NCI-H526 treated with DMSO at 0.1 percent for 48 hours (cell line): ENCODE measurements around the gene CALN1.
"Not testable (repeated sequence)": the region's sequence is repeated elsewhere in the genome, so short reads cannot be mapped to it uniquely, and the experiment has no call there.

Source experiments
- DNase-seq: peaks from one replicate; lab custom pipeline; 2025; lab: John Stamatoyannopoulos, UW

Gene CALN1

DNA sequence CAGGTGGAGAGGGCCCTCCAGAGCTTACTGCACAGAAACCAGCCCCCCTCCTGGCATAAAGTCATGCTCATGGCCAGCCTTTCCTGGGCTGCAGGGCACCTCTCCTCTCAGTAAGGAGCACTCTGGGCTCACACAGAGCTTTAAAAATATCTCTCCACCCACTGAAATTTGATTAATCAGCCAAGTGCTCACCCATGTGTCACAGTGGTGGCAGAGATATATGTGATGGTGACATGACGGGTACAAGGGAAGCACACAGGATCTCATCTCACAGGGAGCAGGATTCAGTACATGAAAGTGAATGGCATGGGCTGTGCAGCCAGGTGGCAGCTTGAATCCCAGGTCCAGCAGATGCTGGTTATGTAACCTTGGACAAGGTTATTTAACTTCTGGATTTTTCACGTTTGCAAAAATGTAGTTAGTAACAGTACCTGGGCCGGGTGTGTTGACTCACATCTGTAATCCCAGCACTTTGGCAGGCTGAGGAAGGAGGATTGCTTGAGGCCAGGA lies 144.8 kb downstream of the CALN1 start:
- no peak for DNase-seq

DNA sequence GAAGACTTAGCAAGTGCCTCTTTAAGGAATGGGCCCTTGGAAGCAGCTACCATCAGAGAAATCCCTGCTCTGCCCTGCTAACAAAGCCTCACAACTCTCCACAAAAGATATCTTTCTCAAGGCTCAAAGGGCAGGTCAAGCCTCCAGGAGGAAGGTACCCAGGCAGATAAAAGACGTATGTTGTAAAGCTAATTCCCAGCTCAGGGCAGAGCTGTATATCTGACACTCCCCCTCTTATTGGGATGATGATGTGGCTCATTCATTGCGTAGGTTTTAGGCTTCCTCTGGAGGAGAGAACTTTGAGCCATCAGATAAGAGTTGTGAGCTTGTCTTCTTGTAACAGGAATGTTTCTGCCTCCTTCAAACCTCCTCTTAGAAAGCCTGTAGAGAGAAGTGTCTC lies 145.4 kb downstream of the CALN1 start:
- no peak for DNase-seq

DNA sequence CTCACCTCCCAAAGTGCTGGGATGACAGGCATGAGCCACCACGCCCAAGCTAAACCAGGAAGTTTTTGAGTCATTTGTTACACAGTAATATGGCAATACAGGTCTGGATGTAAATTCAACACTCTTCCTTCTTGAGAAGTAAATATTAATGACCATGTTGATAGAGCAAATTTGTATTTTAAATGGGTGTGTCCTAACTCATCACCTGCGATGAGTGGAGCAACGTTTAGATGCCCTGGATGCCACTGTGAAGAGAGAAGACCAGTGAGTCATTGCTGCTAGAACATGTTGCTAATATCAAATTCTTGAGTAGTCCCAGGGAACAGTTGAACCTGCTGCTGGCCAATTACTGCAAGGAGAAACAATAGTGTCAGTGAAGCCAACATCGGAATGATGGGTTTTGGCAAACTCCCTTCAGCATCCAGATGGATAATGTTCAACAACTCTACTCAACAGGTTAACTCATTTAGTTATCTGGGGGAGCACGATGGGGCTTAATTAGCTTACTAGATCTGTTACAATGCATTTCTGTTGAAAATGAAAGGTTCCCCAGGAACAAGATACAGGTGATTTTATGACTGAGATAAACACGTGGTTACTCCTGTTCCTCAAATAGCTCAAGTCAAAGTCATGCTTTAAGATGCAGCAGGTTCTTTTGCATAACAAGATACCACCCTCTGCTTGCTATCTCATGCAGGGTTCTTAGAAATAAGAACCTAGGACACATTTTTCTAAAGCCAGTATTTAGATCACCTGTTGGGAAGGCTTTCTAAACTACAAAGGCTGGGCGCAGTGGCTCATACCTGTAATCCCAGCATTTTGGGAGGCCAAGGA lies 146.8 kb downstream of the CALN1 start:
- no peak for DNase-seq

DNA sequence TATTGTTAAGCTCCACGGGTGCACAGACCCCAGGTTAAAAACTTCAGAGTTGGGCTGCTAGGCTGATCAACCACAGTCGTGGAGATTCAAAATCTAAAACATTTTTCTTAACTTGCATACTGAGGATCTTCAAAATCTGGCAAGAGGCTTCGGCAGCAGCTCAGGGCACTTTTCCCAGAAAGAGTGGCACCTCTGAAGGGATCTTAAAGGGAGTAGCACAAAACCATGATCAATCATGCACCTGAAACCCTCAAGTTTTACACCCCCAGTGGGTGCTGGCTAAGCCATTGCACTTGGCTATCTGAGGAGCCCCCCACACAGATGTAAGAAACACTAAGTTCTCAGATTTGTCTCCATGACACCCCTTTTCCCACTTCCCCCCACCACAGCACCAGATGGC lies 151.7 kb downstream of the CALN1 start:
- no peak for DNase-seq

DNA sequence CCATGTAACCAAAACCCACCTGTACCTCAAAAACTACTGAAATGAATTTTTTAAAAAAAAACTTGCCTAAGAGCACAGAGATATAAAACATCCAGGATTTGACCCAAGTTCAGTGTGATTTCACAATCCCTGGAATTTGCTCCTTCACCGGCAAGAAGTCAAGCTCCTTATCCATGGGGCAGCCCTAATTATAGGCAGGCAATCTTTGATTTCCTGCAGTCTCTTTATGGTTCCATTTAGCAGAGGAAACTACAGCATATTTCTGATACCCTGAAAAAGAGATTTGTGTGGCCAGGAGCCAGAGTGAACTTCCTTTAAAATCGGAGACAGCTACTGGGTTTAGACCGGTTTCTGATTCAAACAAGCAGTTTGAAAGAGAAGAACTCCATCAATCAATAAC lies 154.1 kb downstream of the CALN1 start:
- DNase-seq: no peak

DNA sequence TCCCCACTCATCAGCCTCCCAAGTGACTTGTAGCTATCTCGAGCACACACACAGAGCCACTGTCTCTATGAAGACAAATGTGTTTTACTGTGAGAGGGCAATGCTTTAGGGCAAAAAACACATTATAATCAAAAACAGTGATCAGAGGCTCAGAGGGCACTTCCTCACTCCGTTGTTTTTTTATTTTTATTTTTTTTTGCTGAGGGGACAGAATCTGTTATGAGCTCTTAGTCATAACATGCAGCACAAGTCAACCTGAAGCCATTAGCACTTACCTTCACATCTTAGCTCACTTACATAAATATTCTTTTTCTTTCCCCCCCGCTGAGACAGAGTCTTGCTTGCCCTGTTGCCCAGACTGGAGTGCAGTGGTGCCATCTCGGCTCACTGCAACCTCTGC lies 157.7 kb downstream of the CALN1 start:
- no peak for DNase-seq

DNA sequence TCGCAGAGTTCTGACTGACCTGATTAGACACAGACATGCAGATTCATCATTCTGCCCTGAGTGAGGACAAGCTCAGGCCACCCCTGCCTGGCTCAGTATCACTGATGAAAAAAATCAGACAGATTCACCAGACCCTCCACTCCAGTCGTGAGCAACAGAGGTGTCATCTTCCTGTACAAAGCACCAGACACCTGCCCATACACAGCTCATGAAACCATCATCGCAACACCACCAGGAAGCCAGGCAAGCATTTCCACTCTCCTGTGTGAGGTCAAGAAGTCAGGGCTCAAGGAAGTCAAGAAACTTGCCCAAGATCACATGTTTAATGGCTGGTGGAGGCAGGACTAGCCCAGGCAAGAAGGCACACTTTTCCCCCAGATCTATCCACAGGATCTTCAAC lies 163.0 kb downstream of the CALN1 start:
- no peak for DNase-seq

DNA sequence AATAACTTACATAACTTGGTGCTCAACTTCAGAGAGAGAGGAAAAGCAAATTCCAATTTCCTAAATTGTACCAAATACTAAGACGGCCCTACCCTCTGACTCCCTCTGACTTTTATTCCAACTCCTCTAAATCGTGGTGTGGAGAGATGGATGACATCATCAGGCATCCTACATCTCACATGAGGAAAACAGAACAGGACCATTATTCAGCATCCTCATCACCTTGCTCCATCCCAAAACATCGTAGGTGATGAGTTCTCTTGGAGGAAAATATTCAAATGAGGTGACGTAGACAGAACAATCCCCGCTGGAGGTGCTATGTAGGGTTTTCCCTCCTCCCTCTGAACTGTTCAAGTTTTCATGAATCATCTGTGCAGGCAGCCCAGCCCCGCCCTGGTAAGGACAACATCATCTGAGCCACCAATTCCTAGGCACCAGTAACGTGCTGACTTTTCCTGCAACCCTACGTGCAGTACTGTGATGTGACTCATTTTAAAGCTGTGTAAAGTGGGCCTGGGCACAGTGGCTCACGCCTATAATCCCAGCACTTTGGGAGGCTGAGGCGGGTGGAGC lies 167.2 kb downstream of the CALN1 start:
- no peak for DNase-seq

DNA sequence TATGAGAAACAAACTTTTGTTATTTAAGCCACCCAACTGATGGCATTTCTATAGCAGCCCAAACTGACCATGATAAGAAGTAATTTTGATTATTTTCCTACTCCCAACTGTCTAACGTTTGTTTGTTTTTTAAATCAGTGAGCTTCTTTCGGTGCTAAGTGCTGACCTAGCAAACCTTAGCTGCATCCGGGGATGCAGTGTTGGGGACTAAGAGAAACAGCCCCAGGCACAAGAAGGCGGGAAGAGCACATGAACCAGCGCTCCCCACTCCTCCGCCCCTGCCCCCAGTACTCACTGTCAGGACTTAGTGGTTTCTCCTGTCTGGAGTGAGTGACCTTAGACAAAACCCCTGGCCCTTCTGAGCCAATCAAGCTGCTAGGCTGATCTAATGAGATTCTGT lies 168.8 kb downstream of the CALN1 start:
- no peak for DNase-seq

DNA sequence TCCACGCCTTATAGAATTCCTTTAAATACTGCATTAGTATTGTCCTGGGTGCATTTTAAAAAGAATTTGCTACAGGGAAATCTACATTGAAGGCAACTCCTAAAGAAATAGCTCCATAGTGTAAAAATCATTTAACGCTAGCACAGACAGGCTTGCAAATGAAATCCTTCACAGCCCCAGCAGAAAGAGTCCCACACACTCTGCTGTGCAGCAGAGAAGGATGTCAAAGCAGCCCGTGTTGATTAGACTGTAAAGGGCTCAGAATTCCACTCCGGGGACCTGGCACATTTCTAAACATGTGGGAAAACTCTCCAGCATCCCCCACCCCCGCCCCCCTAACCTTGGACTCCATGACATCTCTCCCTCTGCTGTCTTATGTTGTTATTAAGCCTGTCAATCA lies 176.8 kb downstream of the CALN1 start:
- DNase-seq: no peak

DNA sequence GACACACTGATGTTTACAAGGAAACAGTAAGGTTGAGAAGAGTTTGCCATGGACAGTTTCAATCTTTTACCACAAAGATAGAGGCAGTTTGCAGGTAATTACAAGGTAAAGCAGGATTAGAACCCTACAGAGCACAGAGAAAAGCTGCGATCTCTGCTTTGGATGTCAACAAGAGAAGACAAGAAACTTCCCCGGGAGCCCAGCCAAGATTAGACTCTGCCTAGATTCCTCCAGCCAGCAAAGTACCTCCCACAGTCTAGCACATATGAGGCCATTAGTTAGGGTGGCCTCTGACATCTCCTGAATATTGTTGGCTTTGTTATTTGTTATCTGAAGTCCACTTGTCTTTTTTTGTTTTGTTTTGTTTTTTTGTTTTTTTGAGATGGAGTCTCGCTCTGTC lies 178.1 kb downstream of the CALN1 start:
- no peak for DNase-seq

DNA sequence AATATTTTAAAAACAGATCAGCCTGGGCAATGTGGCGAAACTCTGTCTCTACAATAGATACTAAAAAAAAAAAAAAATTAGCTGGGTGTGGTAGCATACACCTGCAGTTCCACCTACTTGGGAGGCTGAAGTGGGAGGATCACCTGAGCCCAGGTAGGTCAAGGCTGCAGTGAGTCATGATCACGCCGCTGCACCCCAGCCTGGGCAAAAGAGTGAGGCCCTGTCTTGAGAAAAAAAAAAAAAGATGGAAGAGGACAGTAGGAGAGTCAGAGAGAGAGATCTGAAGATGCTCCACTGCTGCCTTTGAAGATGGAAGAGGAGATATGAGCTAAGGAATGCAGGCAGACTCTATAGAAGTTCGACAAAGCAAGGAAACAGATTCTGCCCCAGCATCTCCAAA lies 181.9 kb downstream of the CALN1 start:
- DNase-seq: no peak

DNA sequence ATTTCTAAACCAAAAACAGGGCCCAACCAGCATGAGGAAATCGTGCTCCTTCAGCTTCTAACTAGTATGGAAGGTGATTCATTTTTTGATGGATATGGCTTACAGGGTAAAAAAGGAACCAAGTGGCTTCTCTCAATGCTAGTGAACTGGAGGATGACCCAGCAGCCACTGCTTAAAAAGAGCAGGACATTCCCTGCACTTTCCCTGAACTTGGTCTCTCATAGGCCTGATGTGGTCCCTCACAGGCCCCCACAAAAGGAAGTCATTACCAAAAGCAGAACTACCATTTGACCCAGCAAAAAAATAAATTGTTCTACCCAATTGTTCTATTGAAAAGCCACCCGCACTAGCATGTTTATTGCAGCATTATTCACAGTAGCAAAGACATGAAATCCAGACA lies 188.8 kb downstream of the CALN1 start:
- DNase-seq: no peak

DNA sequence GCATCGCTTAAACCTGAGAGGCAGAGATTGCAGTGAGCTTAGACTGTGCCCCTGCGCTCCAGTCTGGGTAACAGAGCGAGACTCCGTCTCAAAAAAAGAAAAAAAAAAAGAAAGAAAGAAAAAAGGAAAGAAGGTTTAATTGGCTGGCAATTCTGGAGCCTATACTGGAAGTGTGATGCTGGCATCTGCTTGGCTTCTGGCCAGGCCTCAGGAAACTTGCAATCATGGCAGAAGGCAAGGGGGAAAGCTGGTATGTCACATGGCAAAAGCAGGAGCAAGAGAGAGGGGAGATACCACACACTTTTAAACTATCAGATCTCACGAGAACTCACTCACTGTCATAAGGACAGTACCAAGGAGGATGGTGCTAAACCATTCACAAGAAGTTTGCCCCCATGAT lies 190.0 kb downstream of the CALN1 start:
- no peak for DNase-seq

DNA sequence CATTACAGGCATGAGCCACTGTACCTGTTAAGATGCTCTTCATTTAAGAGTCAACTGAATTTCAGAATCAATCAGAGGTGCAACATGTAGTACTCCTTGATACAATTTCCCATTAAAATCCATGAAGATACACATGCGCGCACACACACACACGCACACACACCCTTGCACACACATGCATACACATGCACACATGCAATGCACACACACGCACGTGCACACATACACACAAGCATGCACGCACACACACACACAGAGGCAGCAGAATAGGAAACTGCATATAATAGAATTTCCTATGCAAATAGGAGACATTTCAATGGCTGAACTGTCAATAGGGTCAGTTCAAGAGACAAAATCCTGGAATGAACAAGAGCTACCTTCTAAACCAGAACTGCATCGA lies 192.6 kb downstream of the CALN1 start:
- no peak for DNase-seq

DNA sequence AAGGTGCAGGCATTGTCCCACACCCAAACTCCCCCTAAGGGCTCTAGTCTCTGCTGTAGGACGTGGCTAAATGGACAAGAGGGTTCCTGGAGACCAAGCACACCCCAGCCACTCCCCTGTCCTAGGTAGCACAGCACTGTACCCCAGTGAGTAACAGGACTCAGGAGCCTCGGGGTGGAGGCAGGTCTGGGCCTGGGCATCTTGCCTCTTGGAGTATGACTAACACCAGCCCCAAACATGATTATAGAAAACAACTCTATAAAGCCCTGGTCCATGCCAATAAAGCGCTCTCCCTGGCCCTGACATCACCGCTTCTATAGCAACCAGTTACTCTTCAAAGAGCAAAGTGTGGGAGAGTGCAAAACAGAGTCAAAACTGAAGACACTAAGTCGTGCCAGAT lies 195.0 kb downstream of the CALN1 start:
- DNase-seq: no peak

DNA sequence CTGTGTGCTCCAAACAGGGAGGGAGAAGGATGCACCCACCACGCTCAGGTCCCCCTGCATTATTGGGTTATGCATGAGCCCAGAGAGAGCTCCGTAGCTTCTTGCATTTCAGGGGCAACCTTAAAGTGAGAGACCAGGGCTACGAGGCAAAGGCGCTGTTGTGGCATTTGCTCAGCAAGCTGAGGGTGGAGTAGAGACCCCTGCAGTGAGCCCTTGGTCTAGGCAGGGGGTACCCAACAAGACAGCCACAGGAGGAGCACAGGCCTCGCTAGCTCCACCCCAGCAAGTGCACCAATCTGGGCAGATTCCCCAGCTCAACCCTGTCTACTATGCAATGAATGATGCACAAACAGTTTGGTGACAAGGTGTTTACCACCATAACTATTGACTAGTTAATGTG lies 198.4 kb downstream of the CALN1 start:
- no peak for DNase-seq

DNA sequence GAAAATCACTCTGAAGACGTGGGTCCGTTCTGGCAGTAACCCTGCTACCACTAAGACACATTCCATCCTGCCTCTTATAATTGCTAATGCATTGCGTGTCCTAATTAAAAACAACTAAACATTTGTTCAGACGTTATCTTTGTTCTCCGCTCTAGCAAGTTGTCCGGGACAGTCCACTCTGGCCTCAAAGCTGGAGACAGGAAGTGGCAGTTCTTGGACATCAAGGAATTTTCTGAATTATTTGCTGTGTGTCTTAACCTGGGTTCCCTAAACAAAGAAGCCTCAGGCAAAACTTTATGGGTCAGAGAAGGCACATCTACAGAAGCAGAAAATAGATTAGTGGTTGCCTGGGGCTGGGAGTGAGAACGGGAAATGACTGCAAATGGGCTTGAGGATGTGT lies 199.1 kb downstream of the CALN1 start:
- no peak for DNase-seq

DNA sequence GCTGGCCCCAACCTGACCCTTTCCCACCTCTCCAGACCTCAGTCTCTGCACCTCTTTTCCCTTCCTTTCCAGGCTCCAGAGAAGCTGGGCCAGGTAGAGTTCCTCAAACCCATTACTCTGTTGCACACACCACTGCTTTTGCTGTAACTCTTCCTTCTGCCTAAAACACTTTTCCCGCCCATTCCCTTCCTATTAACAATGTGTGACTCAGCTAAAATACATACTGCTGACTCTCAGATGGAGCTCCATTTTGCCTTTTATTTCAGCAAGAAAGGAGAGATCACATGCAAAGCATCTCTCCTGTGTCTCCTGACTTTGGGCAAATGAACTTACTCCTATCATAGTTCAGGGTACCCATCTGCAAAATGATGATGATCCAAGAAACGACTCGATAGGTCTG lies 201.0 kb downstream of the CALN1 start:
- DNase-seq: no peak

DNA sequence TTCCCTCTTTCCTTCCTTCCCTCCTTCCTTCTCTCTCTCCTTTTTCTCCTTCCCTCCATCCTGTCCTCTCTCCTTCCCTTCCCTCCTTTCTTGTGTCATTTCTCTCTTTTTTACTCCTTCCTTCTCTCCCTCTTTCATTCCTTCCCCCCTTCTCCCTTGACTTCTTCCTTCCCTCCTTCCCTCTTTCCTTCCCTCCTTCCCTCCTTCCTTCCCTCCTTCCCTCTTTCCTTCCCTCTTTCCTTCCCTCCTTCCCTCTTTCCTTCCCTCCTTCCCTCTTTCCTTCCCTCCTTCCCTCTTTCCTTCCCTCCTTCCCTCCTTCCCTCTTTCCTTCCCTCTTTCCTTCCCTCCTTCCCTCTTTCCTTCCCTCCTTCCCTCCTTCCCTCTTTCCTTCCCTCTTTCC lies 203.1 kb downstream of the CALN1 start:
- not testable (repeated sequence) for DNase-seq

DNA sequence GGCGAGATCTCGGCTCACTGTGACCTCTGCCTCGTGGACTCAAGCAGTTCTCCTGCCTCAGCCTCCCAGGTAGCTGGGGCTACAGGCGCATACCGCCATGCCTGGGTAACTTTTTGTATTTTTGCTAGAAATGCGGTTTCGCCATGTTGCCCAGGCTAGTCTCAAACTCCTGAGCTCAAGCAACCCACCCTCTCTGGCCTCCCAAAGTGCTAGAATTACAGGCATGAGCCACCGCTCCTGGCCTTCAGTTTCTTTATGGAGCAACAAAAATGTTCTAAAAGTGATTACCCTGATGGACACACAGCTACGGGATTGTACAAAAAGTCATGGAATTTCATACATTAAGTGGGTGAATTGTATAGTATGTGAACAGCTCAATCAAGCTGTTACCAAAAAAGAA lies 216.0 kb downstream of the CALN1 start:
- no peak for DNase-seq

DNA sequence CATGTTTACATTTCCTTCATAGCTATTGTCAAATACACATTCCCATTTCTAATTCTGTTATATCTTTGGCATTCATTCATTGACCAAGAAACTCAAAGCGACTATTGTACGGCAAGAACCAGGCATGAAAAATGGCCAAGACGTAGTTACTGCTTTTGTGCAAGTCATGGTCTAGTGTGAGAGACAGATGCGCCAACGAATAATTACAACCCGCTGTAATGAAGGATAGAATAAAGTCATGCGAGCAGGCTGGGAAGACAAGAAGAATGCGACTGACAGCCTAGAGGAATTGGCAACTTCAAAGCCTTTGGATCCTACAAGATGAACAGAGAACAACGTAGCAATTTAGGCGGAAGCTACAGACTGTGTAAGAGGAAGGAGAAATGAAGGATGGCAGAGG lies 221.2 kb downstream of the CALN1 start:
- DNase-seq: no peak

DNA sequence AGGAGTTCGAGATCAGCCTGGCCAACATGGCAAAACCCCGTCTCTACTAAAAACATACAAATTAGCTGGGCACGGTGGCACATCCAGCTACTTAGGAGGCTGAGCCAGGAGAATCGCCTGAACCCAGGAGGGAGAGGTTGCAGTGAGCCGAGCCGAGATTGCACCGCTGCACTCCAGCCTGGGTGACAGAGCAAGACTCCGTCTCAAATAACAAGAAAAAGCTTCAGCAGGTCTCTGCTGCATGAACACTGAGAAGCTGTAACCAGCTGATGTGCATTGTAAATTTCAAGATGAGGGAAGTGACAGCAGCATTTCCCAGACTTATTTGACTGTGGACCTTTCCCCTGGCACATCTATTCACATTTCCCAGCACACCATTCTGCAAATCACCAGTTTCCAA lies 222.0 kb downstream of the CALN1 start:
- DNase-seq: no peak

DNA sequence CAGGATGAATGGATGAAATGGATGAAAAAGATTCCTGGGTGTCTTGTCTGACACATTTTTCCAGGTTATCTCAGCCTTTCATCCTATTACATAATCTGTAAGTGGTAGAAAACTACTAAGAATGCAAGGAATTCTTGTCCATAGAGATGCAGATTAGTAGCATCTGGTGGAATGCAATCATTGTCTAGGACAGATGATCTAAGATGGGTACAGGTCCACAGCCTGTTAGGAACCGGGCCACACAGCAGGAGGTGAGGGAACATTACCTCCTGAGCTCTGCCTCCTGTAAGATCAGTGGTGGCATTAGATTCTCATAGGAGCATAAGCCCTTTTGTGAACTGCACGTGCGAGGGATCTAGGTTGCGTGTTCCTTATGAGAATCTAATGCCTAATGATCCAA lies 225.0 kb downstream of the CALN1 start:
- DNase-seq: no peak
